K562 (cell line): ENCODE measurements around the gene CCDC78. TPM values are rescaled to one million over a fixed set of nuclear protein-coding genes. Genes with fewer than 3 reads are reported as not detected.
A peak's percentile ranks its signal among the peaks of the same experiment; 100 is the strongest.

ENCODE experiments used
- CCNT2 ChIP-seq: IDR thresholded peaks from 2 replicates; pipeline ENCODE4 v1.6.1; 2011; ENCODE audit warnings: borderline replicate concordance, low read depth, mild to moderate bottlenecking, moderate library complexity, mixed read lengths, low read length; ENCODE audit not compliant: insufficient read length; ENCODE audit errors: extremely low read depth
- KDM2B ChIP-seq: fragments of 250-450 bp; sonication (Bioruptor Pico); IDR thresholded peaks from 2 replicates; pipeline ENCODE4 v1.8.0; 2021; ENCODE audit warnings: mild to moderate bottlenecking, moderate library complexity
- LEF1 ChIP-seq: fragments of 450-650 bp; IDR thresholded peaks from 2 replicates; pipeline ENCODE4 v1.6.1; 2016; ENCODE audit warnings: mild to moderate bottlenecking
- NFE2L1 ChIP-seq: fragments of 450-650 bp; IDR thresholded peaks from 2 replicates; pipeline ENCODE4 v1.6.1; 2016; ENCODE audit warnings: missing genetic modification characterization, low read depth, mild to moderate bottlenecking, missing compliant biosample characterization, moderate library complexity, borderline replicate concordance
- PYGO2 ChIP-seq: fragments of 450-650 bp; IDR thresholded peaks from 2 replicates; pipeline ENCODE4 v1.6.1; 2016; ENCODE audit warnings: mild to moderate bottlenecking, missing genetic modification characterization, moderate library complexity, missing compliant biosample characterization
- RBM39 ChIP-seq: fragments of 200-400 bp; formaldehyde crosslinking; optimal IDR thresholded peaks from 2 replicates; pipeline ENCODE3; 2018; ENCODE audit warnings: low read depth, low read length
- ZBED1 ChIP-seq: IDR thresholded peaks from 2 replicates; pipeline ENCODE4 v1.6.1; 2014
- ZNF165 ChIP-seq: fragments of 250-450 bp; sonication (Bioruptor Pico); IDR thresholded peaks from 2 replicates; pipeline ENCODE4 v1.4.0; 2020; ENCODE audit warnings: borderline replicate concordance
- ZNF197 ChIP-seq: fragments of 200-800 bp; sonication (Bioruptor generic); IDR thresholded peaks from 2 replicates; pipeline ENCODE4 v1.6.1; 2016; ENCODE audit warnings: low read depth, missing genetic modification characterization, missing compliant biosample characterization
- ZNF217 ChIP-seq: sonication (generic); formaldehyde crosslinking; IDR thresholded peaks from 2 replicates; pipeline ENCODE4 v1.8.0; 2022; ENCODE audit warnings: mild to moderate bottlenecking, missing genetic modification reagents
- ZNF324 ChIP-seq: fragments of 250-450 bp; sonication (Bioruptor Pico); IDR thresholded peaks from 2 replicates; pipeline ENCODE4 v1.4.0; 2020; ENCODE audit warnings: mild to moderate bottlenecking
- ZNF696 ChIP-seq: fragments of 250-450 bp; sonication (Bioruptor Pico); conservative IDR thresholded peaks from 2 replicates; pipeline ENCODE4 v1.4.0; 2020; ENCODE audit warnings: mild to moderate bottlenecking, moderate library complexity
- polyA plus RNA-seq, 8 experiments: library from polyadenylated mRNA; depleted of rRNA in 4 of 8; stranded (reverse) in 5 of 8; unstranded in 3 of 8; fragments of >200 nt; fragmentation: Nextera tagmentation in 2 of 8; fragmentation: Illumina TruSeq in 1 of 8; extraction: Ambion mirVana in 2 of 8; extraction: Trizol in 1 of 8; gene quantifications; 2 replicates each; pipeline versions ENCODE4 v1.2.1 to v1.2.3, GENCODE V29; 2011 to 2014; ENCODE audit warnings: inconsistent platforms in 1 of 8, missing spikeins in 1 of 8
- total RNA-seq, 7 experiments: library from RNA; depleted of rRNA in 6 of 7; stranded (reverse); fragments of >200 nt in 6 of 7; fragmentation: Illumina TruSeq in 2 of 7; extraction: Trizol in 2 of 7; gene quantifications; 2 replicates each; pipeline versions ENCODE4 v1.2.1 to v1.2.3, GENCODE V29; 2011 to 2021; ENCODE audit warnings: low replicate concordance in 1 of 7
- TF ChIP-seq, protein P1 (sequence below): fragments of 250-450 bp; sonication (Bioruptor Pico); IDR thresholded peaks from 2 replicates; pipeline ENCODE4 v1.5.0; 2021
- TF ChIP-seq, protein P2 (sequence below): fragments of 250-450 bp; sonication (Bioruptor Pico); IDR thresholded peaks from 2 replicates; pipeline ENCODE4 v1.5.0; 2020; ENCODE audit warnings: mild to moderate bottlenecking
- TF ChIP-seq, protein P3 (sequence below): fragments of 450-650 bp; IDR thresholded peaks from 2 replicates; pipeline ENCODE4 v1.6.1; 2017; ENCODE audit warnings: antibody characterized with exemption, mild to moderate bottlenecking
- TF ChIP-seq, protein P4 (sequence below): sonication (generic); formaldehyde crosslinking; IDR thresholded peaks from 2 replicates; pipeline ENCODE4 v1.8.0; 2022; ENCODE audit warnings: missing genetic modification reagents, mild to moderate bottlenecking, moderate library complexity, borderline replicate concordance
- TF ChIP-seq, protein P5 (sequence below): fragments of 450-650 bp; IDR thresholded peaks from 2 replicates; pipeline ENCODE4 v1.7.1; 2018; ENCODE audit warnings: mild to moderate bottlenecking, low read depth; ENCODE audit not compliant: partially characterized antibody

Gene CCDC78
- total and polyA plus RNA-seq, 9 of the 15 experiments (the other 6 are each of a cell fraction or from before 2014, with no cell fraction given), result 0.24 to 17.7 (median 2.9) TPM

DNA sequence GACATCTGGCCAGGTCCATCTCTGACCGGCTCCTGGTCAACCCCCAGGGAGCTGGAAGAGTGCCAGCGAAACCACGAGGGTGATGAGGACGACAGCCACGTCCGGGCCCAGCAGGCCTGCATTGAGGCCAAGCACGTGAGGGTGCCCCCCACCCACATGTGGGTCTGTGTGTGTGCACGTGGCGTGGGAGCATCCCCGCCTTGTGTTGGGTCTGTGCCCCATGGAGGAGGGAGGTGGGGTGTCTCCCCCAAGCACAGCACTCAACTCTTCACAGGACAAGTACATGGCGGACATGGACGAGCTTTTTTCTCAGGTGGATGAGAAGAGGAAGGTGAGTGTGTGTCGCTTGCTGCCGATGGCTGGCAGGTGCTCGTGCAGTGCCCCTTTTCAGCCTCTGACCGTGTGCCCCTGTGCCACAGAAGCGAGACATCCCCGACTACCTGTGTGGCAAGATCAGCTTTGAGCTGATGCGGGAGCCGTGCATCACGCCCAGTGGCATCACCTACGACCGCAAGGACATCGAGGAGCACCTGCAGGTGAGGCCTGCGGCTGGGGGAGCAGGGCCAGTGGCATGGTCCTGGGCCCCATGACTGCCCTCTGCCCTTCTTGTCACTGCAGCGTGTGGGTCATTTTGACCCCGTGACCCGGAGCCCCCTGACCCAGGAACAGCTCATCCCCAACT lies 44.4 kb downstream of the CCDC78 start (continued):
- no peak for TF ChIP-seq NFE2L1
- no peak for TF ChIP-seq ZNF324
- TF ChIP-seq, protein P1, sequence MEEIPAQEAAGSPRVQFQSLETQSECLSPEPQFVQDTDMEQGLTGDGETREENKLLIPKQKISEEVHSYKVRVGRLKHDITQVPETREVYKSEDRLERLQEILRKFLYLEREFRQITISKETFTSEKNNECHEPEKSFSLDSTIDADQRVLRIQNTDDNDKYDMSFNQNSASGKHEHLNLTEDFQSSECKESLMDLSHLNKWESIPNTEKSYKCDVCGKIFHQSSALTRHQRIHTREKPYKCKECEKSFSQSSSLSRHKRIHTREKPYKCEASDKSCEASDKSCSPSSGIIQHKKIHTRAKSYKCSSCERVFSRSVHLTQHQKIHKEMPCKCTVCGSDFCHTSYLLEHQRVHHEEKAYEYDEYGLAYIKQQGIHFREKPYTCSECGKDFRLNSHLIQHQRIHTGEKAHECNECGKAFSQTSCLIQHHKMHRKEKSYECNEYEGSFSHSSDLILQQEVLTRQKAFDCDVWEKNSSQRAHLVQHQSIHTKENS (CRISPR knock-in tag), result no peak
- TF ChIP-seq, protein P2, sequence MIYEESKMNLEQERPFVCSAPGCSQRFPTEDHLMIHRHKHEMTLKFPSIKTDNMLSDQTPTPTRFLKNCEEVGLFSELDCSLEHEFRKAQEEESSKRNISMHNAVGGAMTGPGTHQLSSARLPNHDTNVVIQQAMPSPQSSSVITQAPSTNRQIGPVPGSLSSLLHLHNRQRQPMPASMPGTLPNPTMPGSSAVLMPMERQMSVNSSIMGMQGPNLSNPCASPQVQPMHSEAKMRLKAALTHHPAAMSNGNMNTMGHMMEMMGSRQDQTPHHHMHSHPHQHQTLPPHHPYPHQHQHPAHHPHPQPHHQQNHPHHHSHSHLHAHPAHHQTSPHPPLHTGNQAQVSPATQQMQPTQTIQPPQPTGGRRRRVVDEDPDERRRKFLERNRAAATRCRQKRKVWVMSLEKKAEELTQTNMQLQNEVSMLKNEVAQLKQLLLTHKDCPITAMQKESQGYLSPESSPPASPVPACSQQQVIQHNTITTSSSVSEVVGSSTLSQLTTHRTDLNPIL (CRISPR knock-in tag), result no peak
- TF ChIP-seq ZNF696 (CRISPR knock-in tag), result no peak
- TF ChIP-seq ZNF165 (CRISPR knock-in tag), result no peak
- TF ChIP-seq, protein P3, sequence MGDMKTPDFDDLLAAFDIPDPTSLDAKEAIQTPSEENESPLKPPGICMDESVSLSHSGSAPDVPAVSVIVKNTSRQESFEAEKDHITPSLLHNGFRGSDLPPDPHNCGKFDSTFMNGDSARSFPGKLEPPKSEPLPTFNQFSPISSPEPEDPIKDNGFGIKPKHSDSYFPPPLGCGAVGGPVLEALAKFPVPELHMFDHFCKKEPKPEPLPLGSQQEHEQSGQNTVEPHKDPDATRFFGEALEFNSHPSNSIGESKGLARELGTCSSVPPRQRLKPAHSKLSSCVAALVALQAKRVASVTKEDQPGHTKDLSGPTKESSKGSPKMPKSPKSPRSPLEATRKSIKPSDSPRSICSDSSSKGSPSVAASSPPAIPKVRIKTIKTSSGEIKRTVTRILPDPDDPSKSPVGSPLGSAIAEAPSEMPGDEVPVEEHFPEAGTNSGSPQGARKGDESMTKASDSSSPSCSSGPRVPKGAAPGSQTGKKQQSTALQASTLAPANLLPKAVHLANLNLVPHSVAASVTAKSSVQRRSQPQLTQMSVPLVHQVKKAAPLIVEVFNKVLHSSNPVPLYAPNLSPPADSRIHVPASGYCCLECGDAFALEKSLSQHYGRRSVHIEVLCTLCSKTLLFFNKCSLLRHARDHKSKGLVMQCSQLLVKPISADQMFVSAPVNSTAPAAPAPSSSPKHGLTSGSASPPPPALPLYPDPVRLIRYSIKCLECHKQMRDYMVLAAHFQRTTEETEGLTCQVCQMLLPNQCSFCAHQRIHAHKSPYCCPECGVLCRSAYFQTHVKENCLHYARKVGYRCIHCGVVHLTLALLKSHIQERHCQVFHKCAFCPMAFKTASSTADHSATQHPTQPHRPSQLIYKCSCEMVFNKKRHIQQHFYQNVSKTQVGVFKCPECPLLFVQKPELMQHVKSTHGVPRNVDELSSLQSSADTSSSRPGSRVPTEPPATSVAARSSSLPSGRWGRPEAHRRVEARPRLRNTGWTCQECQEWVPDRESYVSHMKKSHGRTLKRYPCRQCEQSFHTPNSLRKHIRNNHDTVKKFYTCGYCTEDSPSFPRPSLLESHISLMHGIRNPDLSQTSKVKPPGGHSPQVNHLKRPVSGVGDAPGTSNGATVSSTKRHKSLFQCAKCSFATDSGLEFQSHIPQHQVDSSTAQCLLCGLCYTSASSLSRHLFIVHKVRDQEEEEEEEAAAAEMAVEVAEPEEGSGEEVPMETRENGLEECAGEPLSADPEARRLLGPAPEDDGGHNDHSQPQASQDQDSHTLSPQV, result peak; percentile 77
- peak; percentile 19 for TF ChIP-seq CCNT2
- TF ChIP-seq PYGO2, result no peak
- no peak for TF ChIP-seq ZNF197 (CRISPR knock-in tag)
- no peak for TF ChIP-seq KDM2B (CRISPR knock-in tag)
- no peak for TF ChIP-seq RBM39
- TF ChIP-seq, protein P4, sequence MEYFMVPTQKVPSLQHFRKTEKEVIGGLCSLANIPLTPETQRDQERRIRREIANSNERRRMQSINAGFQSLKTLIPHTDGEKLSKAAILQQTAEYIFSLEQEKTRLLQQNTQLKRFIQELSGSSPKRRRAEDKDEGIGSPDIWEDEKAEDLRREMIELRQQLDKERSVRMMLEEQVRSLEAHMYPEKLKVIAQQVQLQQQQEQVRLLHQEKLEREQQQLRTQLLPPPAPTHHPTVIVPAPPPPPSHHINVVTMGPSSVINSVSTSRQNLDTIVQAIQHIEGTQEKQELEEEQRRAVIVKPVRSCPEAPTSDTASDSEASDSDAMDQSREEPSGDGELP (CRISPR knock-in tag), result peak; percentile 72; the same call in 1 of the 2 replicates
- no peak for TF ChIP-seq ZNF217 (CRISPR knock-in tag)
- TF ChIP-seq, protein P5, sequence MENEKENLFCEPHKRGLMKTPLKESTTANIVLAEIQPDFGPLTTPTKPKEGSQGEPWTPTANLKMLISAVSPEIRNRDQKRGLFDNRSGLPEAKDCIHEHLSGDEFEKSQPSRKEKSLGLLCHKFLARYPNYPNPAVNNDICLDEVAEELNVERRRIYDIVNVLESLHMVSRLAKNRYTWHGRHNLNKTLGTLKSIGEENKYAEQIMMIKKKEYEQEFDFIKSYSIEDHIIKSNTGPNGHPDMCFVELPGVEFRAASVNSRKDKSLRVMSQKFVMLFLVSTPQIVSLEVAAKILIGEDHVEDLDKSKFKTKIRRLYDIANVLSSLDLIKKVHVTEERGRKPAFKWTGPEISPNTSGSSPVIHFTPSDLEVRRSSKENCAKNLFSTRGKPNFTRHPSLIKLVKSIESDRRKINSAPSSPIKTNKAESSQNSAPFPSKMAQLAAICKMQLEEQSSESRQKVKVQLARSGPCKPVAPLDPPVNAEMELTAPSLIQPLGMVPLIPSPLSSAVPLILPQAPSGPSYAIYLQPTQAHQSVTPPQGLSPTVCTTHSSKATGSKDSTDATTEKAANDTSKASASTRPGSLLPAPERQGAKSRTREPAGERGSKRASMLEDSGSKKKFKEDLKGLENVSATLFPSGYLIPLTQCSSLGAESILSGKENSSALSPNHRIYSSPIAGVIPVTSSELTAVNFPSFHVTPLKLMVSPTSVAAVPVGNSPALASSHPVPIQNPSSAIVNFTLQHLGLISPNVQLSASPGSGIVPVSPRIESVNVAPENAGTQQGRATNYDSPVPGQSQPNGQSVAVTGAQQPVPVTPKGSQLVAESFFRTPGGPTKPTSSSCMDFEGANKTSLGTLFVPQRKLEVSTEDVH, result no peak
- no peak for TF ChIP-seq LEF1
- no peak for TF ChIP-seq ZBED1
